Measurements from ENCODE around the gene LSAMP.

GRCh38 chr3:115915061-115915460 is 530.2 kb downstream of the LSAMP start:
- TF ChIP-seq CTCF (IDR thresholded peaks at IDR 0.05) (no peak), POLR2A (IDR thresholded peaks at IDR 0.05) (no peak)
